IPS-15b (cell line): ENCODE results near the gene GOLGA6L1.
"Not testable (repeated sequence)": the region's sequence is repeated elsewhere in the genome, so short reads cannot be mapped to it uniquely, and the experiment has no call there.

Experiments used
- H3K27me3 ChIP-seq: one replicate; pipeline ENCODE4 v1.6.1; 2013; ENCODE audit warnings: low read length; ENCODE audit not compliant: control insufficient read depth, insufficient read depth
- H3K36me3 ChIP-seq: one replicate; pipeline ENCODE4 v1.6.1; 2013; ENCODE audit warnings: low read length; ENCODE audit not compliant: control insufficient read depth, insufficient read depth
- H3K4me1 ChIP-seq: one replicate; pipeline ENCODE4 v1.6.1; 2013; ENCODE audit warnings: mild to moderate bottlenecking, low read length; ENCODE audit not compliant: control insufficient read depth, insufficient read depth
- H3K4me3 ChIP-seq: one replicate; pipeline ENCODE4 v1.5.1; 2013; ENCODE audit warnings: low read depth, low read length
- H3K9ac ChIP-seq: one replicate; pipeline ENCODE4 v1.6.1; 2013; ENCODE audit warnings: low read depth, mild to moderate bottlenecking, low read length
- H3K9me3 ChIP-seq: one replicate; pipeline ENCODE4 v1.6.1; 2013; ENCODE audit warnings: mild to moderate bottlenecking, low read length; ENCODE audit not compliant: control insufficient read depth, insufficient read depth

Gene GOLGA6L1

DNA sequence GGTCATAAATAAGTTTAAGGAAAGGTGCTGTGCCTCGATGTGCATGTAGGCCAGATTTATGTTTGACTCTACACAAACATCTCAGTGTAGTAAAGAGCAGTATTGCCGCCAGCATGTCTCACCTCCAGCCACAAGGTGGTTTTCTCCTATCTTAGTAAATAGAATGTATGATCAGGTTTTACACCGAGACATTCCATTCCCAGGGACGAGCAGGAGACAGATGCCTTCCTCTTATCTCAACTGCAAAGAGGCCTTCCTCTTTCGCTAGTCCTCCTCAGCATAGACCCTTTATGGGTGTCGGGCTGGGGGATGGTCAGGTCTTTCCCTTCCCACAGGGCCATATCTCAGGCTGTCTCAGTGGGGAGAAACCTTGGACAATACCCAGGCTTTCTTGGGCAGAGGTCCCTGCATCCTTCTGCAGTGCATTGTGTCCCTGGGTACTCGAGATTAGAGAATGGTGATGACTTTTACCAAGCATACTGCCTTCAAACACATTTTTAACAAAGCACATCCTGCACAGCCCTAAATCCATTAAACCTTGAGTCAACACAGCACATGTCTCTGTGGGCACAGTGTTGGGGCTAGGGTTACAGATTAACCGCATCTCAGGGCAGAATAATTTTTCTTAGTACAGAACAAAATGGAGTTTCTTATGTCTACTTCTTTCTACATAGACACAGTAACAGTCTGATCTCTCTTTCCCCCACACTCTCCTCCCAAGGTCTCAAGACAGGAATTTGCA is 54.5 kb downstream of the GOLGA6L1 start:
- not testable (repeated sequence) for H3K9me3 ChIP-seq, H3K27me3 ChIP-seq, H3K36me3 ChIP-seq, H3K4me3 ChIP-seq, H3K4me1 ChIP-seq, H3K9ac ChIP-seq

DNA sequence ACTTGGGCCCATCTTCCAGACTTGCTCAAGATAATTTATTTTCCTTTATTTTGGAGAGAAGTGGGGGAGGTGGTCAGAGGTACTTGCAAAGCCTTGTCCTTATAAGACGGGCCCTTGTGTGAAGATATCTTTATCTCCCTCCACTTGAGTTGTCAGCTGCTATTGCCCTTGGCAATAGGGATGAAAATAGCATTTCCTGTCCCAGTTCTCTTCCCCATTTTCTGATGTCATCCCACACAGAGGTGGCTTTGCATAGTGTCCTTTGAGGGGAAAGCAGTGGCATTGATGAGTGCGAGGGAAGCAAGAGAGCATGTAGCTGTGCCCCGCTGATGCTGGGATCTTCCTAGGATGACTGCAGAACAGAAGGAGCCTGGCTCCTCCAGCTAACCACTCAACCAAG is 55.4 kb downstream of the GOLGA6L1 start:
- Histone ChIP-seq H3K4me1 (no peaks in the 10 kb centered on the region), H3K4me3 (no peak overlapping the region), H3K9ac (no peak overlapping the region), H3K27me3 (no peaks in the 10 kb centered on the region), H3K36me3 (no peaks in the 10 kb centered on the region), H3K9me3 (no peaks in the 10 kb centered on the region)

DNA sequence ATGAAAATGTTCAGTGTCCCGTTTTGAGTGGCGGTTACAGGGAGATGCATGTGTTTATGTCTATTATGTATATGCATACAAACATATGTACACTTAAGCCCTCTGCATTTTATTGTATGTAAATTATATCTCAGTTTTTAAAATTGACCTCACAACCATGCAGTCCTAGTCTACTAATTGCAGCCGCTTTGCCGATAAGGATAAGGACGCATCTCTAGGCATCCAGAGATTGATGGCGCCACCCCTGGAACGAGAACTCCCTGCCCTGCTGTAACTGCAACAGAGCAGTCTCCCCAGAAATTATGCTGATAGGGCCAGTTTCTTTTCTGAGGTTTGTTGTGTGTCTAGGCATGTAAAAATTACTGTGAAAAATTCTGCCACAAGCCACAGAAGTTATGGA is 56.9 kb downstream of the GOLGA6L1 start:
- Histone ChIP-seq H3K4me3 (no peak overlapping the region), H3K9ac (no peak overlapping the region), H3K4me1 (no peaks in the 10 kb centered on the region), H3K9me3 (no peaks in the 10 kb centered on the region), H3K27me3 (no peaks in the 10 kb centered on the region), H3K36me3 (no peaks in the 10 kb centered on the region)
